Stimulated activated CD4-positive, alpha-beta T cell treated with anti-CD3 and anti-CD28 coated beads, Interleukin-4, amount 100 ng/mL, for 48 hours (primary cell): Measurements from ENCODE around the gene FOXN1.

Experiments
- DNase-seq, 2 donors: peaks; one replicate each; pipeline ENCODE4 v3.0.0-alpha.2; 2020; ENCODE audit warnings: low read depth in 2 of 2

The FOXN1 gene

GRCh38 chr17:28477928-28478327 lies 28.2 kb upstream of the FOXN1 start:
- DNase-seq: no peak

DNA sequence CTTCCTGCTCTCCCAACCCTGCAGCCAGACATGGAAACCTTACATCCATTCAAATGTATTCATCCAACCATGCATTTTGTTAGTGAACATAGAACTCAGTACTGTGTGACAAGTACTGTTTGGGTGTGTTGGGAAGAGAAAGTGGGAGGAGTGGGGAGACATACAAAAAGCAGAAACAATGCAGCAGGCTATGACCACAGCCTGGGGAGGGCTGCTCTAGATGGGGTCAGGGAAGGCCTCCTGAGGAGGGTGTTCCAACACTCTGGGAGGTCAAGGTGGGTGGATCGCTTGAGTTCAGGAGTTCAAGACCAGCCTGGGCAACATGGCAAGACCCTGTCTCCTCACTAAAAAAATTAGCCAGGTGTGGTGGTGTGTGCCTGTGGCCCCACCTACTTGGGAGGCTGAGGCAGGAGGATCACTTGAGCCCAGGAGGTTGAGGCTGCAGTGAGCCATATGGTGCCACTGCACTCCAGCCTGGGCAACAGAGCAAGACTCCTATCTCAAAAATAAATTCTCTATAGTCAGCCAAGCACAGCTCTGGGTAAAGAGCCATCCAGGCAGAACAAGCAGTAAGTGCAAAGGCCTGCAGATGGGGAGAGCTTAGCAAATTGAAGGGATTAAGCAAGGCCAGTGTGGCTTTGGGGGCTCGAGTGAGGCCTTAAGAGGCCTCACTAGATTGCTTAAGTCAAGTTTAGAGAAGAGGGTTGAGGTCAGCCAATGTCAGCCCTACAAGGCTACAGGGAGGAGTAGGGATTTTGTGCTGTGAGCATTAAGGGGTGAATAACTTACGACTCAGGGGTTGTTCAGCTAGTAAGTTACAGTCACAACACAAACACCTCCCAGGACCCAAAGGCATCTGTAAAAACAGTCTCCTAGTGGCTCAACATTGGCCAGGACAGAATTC lies 27.2 kb upstream of the FOXN1 start:
- no peak for DNase-seq

DNA sequence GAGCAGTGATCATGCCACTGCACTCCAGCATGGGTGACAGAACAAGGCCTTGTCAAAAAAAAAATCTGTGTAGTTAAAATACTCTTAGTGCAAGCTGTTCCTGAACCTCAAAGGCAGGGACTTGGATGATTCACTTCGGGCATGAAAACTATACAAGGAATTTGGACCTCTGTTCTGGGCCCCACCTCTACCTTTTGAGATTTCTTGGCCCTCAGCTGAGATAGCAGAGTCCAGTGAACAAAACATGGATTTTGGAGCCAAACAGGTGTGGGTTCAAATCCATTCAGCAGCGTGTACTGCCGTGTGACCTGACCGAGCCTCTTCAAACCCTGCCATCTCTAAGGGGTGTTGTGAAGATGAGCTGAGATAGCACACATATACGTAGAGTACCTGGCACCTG lies 25.9 kb upstream of the FOXN1 start:
- DNase-seq: no peak

DNA sequence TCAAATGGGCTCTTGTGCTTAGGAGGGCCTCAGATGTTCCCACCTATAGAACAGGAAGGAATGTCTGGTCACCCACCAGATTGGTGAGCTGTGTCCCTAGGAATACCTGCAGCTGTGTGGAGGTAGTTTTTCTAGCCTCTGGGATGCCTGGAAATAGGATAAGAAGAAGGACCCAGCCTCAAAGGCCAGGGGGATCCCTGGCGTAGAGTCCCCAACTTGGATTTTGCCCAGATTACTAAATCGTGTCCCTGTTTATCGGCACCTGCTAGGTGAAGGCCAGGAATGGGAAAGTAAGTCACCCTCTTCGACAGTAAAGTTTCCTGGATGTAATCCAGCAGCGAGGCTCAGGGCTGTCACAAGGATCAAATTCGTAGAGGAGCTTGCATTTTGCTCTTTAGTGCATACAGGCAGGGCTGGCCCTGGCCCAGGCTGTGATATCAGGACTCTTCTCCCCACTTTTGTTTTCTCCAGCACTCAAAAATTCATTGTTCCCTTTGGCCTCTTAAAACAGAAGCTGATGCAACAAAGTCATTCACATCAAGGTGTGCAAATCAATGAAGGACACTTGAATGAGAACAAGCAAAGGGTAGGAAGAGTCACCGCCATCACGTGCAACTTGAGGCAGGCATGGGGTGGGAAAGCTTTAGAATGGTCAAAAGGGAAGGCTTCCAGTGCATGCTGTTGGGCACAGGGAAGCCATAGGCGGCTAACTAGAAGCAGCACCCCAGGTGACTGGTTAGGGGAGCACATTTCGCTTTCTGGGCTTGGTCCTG lies 25.2 kb upstream of the FOXN1 start:
- no peak for DNase-seq

GRCh38 chr17:28482551-28483199 lies 23.5 kb upstream of the FOXN1 start:
- no peak for DNase-seq

GRCh38 chr17:28484296-28484695 lies 21.9 kb upstream of the FOXN1 start:
- no peak for DNase-seq

GRCh38 chr17:28485049-28485448 lies 21.1 kb upstream of the FOXN1 start:
- DNase-seq: no peak

DNA sequence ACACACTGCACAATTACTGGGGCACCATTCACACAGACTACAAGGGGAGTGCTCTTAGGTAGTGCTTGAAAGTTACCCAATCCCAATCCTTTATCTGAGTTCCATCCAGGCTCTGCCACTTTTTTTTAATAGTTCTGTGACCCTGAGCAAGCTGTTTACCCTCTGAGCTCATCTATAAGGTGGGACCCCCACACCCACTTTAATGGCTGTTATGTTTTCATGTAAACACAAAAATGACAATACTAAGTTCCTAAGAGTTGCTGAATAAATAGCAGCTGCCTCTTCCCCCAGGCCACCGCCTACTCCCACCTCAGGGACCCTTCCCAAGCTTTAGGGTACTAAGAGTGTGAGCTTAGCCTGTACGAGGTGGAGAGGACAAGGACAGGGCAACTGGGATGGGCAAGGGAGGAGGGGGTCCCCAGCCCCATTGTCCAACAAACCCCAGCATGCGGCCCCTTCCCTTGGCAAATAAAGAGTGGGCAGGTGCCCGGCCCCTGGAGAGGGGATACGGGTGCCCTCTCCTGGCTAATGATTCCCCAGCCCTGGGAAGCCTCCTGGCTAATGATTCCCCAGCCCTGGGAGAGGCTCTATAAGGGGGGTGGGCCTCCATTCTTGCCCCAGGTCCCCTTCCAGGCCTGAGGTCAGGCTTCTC lies 18.1 kb upstream of the FOXN1 start:
- no peak for DNase-seq

- DNase-seq: no peak
These were observed 17.4 kb upstream of the FOXN1 start for GRCh38 chr17:28488533-28489276.

GRCh38 chr17:28491286-28491685 lies 14.9 kb upstream of the FOXN1 start:
- DNase-seq: no peak

- DNase-seq: no peak
These were observed 14.3 kb upstream of the FOXN1 start for GRCh38 chr17:28491860-28492259.

DNA sequence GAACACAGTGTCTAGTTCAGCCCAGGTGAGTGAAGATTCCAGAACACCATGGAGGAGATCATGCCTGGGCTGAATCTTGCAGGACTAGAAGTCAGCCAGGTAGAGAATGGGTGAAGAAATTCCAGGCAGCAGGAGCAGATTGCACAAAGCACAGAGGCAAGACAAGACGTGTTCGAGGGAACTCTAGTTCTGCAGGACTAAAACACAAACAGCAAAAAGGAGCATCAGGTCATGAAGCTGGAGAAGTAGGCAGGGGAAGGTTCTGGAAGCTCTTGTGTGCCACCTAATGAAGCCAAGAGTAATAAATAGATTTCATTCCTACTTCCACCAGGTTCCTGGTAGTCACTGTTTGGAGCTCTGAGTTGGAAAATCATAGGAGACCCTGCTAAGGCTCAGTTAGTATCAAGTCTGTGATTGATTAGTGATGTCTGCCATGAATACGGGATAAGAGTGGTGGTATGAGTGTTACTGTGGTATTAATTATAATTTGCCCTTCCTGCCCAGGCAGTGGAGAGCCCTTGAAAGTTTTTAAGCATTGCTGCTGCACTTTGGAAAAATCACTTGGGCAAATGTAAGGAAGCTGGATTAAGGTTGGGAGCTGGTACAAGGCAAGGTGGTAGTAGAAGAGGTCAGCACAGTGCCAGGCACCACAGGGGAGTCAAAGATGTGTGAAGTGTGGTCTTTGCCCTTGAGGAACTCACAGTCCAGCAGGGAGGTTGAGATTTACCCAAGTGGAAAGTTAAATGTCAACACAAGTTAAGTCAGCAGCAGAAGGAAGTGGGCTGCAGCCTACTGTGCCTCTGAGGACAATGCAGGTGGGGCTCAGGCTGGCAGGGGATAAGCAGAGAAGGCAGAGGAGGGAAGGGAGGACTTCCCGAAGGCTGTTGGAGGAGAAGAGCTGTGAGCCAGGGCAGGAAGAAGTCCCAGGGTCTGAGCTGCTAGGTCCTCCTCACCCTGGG lies 13.5 kb upstream of the FOXN1 start:
- no peak for DNase-seq

GRCh38 chr17:28493460-28493859 lies 12.7 kb upstream of the FOXN1 start:
- no peak for DNase-seq

- peak; percentile 73 to 76 for DNase-seq
These were observed 11.5 kb upstream of the FOXN1 start for GRCh38 chr17:28494445-28495188.

DNA sequence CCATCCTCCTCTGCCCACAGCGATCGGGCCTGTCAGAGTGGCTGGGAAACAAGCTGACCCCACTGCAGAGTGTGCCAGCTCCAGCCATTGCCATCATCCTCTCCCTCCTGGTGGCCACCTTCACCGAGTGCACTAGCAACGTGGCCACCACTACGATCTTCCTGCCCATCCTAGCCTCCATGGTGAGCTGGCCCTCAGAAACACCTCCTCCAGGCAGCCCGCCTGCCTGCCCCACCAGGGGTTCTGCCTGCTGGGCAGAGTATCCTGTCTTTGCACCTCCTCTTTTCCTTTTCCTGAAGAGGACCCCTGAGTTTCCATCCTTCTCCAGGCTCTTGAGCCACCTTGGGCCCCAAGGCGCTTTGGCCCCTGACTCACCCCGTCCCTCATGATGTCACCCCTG lies 10.5 kb upstream of the FOXN1 start:
- DNase-seq: no peak

DNA sequence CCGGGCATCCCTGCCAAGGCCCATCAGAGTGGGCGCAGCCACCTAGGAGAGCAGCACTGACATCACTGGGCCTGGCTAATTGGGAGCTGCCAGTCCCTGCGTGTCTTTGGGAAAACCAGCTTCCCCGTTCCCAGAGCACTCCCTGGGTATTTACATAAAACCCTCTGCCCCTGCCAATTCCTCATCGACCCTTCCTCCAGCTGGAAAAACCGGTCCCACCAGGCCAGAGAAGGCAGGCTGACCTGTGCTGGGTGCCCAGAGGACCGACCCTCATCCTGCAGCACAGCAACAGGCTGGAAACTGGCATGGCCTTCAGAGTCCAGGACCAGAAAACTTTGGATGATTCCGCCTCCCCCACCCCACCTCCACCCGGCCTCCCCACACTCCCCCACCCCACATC lies 8.2 kb upstream of the FOXN1 start:
- DNase-seq: no peak

DNA sequence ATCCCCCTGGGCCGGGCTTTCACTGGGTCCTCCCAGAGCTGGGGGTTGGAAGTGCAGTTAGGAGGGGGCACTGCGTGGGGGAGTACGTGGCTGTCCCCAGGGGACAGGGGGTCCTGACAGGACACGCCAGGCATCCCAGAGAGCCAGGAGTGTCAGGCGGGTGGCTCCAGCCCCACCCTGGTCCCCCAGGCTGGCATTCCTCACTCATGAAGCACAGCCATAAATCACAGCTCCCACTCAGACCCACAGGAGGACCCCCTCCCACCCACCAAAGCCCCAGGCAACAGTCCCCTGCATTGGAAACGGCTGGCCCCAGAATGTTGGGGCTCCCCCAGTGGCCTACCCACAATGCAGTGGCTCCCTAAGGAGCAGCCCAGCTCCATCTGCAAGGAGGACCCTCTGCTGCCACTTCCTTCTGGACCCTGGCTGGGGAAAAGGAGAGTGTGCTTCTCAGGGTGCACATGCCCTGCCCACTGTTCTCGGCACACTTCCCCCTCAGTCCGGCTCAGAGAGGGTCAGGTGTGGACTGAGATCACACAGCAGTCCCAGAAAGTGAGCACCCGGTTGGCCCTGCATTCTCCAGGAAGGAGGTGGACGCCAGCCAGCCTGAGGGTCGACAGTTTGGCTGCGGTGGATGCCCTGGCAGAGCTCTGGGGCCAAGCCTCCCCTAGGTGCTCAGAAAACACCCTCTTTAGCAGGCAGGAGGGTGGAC lies 7.3 kb upstream of the FOXN1 start:
- no peak for DNase-seq

GRCh38 chr17:28499364-28499664 lies 6.8 kb upstream of the FOXN1 start:
- DNase-seq: no peak
